HEK293 (cell line): ENCODE results near the gene TMPRSS4.

Source experiments
- CTCF ChIA-PET: fragments of 350-600 bp; formaldehyde crosslinking; extraction: SDS; loops from one replicate; lab custom pipeline; 2021; ENCODE audit warnings: antibody characterized with exemption; lab: Yijun Ruan, JAX
- POLR2A ChIA-PET: fragments of 300-600 bp; formaldehyde crosslinking; extraction: SDS; loops from one replicate; lab custom pipeline; 2020; ENCODE audit warnings: antibody characterized with exemption, inconsistent platforms; lab: Yijun Ruan, JAX
- H3K27ac ChIP-seq: fragments of 200-500 bp; sonication (Bioruptor generic); 2 replicates; pipeline ENCODE4 v1.5.1; 2014; ENCODE audit warnings: low read depth, low read length, control low read depth, inconsistent platforms; ENCODE audit errors: extremely low read depth
- H3K36me3 ChIP-seq, 2 experiments: fragments of 200-500 bp in 1 of 2; sonication (Bioruptor generic) in 1 of 2; 1 replicate in 1 of 2; 2 replicates in 1 of 2; pipeline ENCODE4 v1.5.1; 2014 to 2017; ENCODE audit warnings: inconsistent platforms in 2 of 2, low read length in 2 of 2; ENCODE audit not compliant: control insufficient read depth in 2 of 2, insufficient read depth in 1 of 2
- H3K4me1 ChIP-seq: fragments of 200-500 bp; sonication (Bioruptor generic); 2 replicates; pipeline ENCODE4 v1.5.1; 2014; ENCODE audit warnings: mild to moderate bottlenecking, low read length, inconsistent platforms; ENCODE audit not compliant: control insufficient read depth, insufficient read depth
- H3K4me3 ChIP-seq: 2 replicates; pipeline ENCODE4 v1.5.1; 2011; ENCODE audit warnings: low read depth, mild to moderate bottlenecking, control low read depth, low read length, moderate library complexity
- H3K9me3 ChIP-seq: fragments of 200-500 bp; sonication (Bioruptor generic); 2 replicates; pipeline ENCODE4 v1.5.1; 2014; ENCODE audit warnings: low read depth, low read length, inconsistent platforms; ENCODE audit not compliant: control insufficient read depth, insufficient read depth
- FEZF1 ChIP-seq: fragments of 450-650 bp; formaldehyde crosslinking; IDR thresholded peaks from 2 replicates; pipeline ENCODE4 v1.5.1; 2016; ENCODE audit warnings: missing biosample characterization, missing genetic modification characterization
- GLIS1 ChIP-seq: fragments of 450-650 bp; formaldehyde crosslinking; IDR thresholded peaks from 2 replicates; pipeline ENCODE4 v1.5.1; 2016; ENCODE audit warnings: missing biosample characterization, missing genetic modification characterization
- IKZF3 ChIP-seq: fragments of 450-650 bp; IDR thresholded peaks from 2 replicates; pipeline ENCODE4 v1.5.0; 2018; ENCODE audit warnings: missing biosample characterization, mild to moderate bottlenecking, missing genetic modification characterization, moderate library complexity
- KLF1 ChIP-seq: fragments of 450-650 bp; formaldehyde crosslinking; IDR thresholded peaks from 2 replicates; pipeline ENCODE4 v1.5.1; 2016; ENCODE audit warnings: missing biosample characterization, missing genetic modification characterization
- PRDM6 ChIP-seq: fragments of 450-650 bp; formaldehyde crosslinking; IDR thresholded peaks from 2 replicates; pipeline ENCODE4 v1.5.1; 2017; ENCODE audit warnings: missing biosample characterization, missing genetic modification characterization
- RBAK ChIP-seq: fragments of 450-650 bp; formaldehyde crosslinking; IDR thresholded peaks from 2 replicates; pipeline ENCODE4 v1.5.1; 2016; ENCODE audit warnings: missing biosample characterization, missing genetic modification characterization
- ZBTB26 ChIP-seq: fragments of 450-650 bp; formaldehyde crosslinking; optimal IDR thresholded peaks from 2 replicates; pipeline ENCODE3; 2016; ENCODE audit warnings: missing biosample characterization, mild to moderate bottlenecking, missing genetic modification characterization
- ZIC2 ChIP-seq: fragments of 450-650 bp; formaldehyde crosslinking; IDR thresholded peaks from 2 replicates; pipeline ENCODE4 v1.5.1; 2016; ENCODE audit warnings: missing biosample characterization, missing genetic modification characterization
- ZNF121 ChIP-seq: fragments of 450-650 bp; formaldehyde crosslinking; IDR thresholded peaks from 2 replicates; pipeline ENCODE4 v1.5.1; 2016; ENCODE audit warnings: missing biosample characterization, missing genetic modification characterization
- ZNF132 ChIP-seq: fragments of 450-650 bp; formaldehyde crosslinking; IDR thresholded peaks from 2 replicates; pipeline ENCODE4 v1.5.1; 2017; ENCODE audit warnings: missing biosample characterization, missing genetic modification characterization, borderline replicate concordance
- ZNF138 ChIP-seq: fragments of 450-650 bp; formaldehyde crosslinking; IDR thresholded peaks from 2 replicates; pipeline ENCODE4 v1.5.1; 2016; ENCODE audit warnings: missing biosample characterization, missing genetic modification characterization, borderline replicate concordance
- ZNF155 ChIP-seq: fragments of 450-650 bp; formaldehyde crosslinking; IDR thresholded peaks from 2 replicates; pipeline ENCODE4 v1.5.1; 2016; ENCODE audit warnings: missing biosample characterization, missing genetic modification characterization
- ZNF169 ChIP-seq: fragments of 450-650 bp; formaldehyde crosslinking; IDR thresholded peaks from 2 replicates; pipeline ENCODE4 v1.5.1; 2016; ENCODE audit warnings: missing biosample characterization, missing genetic modification characterization
- ZNF174 ChIP-seq: fragments of 450-650 bp; formaldehyde crosslinking; IDR thresholded peaks from 2 replicates; pipeline ENCODE4 v1.5.0; 2017; ENCODE audit warnings: missing biosample characterization, mild to moderate bottlenecking, missing genetic modification characterization
- ZNF324 ChIP-seq: fragments of 450-650 bp; formaldehyde crosslinking; IDR thresholded peaks from 2 replicates; pipeline ENCODE4 v1.5.1; 2016; ENCODE audit warnings: missing biosample characterization, missing genetic modification characterization
- ZNF366 ChIP-seq: fragments of 450-650 bp; formaldehyde crosslinking; conservative IDR thresholded peaks from 2 replicates; pipeline ENCODE4 v1.5.1; 2016; ENCODE audit warnings: missing biosample characterization, missing genetic modification characterization
- ZNF416 ChIP-seq: fragments of 450-650 bp; formaldehyde crosslinking; IDR thresholded peaks from 2 replicates; pipeline ENCODE4 v1.5.1; 2016; ENCODE audit warnings: missing biosample characterization, missing genetic modification characterization
- ZNF473 ChIP-seq: fragments of 450-650 bp; formaldehyde crosslinking; IDR thresholded peaks from 2 replicates; pipeline ENCODE4 v1.5.1; 2017; ENCODE audit warnings: missing biosample characterization, missing genetic modification characterization
- ZNF530 ChIP-seq: fragments of 450-650 bp; formaldehyde crosslinking; IDR thresholded peaks from 2 replicates; pipeline ENCODE4 v1.5.1; 2016; ENCODE audit warnings: low read depth, missing biosample characterization, missing genetic modification characterization
- ZNF549 ChIP-seq: fragments of 450-650 bp; IDR thresholded peaks from 2 replicates; pipeline ENCODE4 v1.5.1; 2018; ENCODE audit warnings: missing biosample characterization, missing genetic modification characterization, mild to moderate bottlenecking, inconsistent platforms, moderate library complexity
- ZNF585B ChIP-seq: fragments of 450-650 bp; formaldehyde crosslinking; IDR thresholded peaks from 2 replicates; pipeline ENCODE4 v1.5.1; 2016; ENCODE audit warnings: missing biosample characterization, missing genetic modification characterization
- ZNF600 ChIP-seq: fragments of 450-650 bp; formaldehyde crosslinking; IDR thresholded peaks from 2 replicates; pipeline ENCODE4 v1.5.1; 2016; ENCODE audit warnings: missing biosample characterization, missing genetic modification characterization
- ZNF645 ChIP-seq: fragments of 450-650 bp; formaldehyde crosslinking; IDR thresholded peaks from 2 replicates; pipeline ENCODE4; 2016; ENCODE audit warnings: missing biosample characterization, missing genetic modification characterization
- ZNF664 ChIP-seq: fragments of 450-650 bp; formaldehyde crosslinking; IDR thresholded peaks from 2 replicates; pipeline ENCODE4 v1.5.1; 2016; ENCODE audit warnings: missing biosample characterization, missing genetic modification characterization
- ZNF792 ChIP-seq: fragments of 450-650 bp; formaldehyde crosslinking; IDR thresholded peaks from 2 replicates; pipeline ENCODE4 v1.5.1; 2016; ENCODE audit warnings: missing biosample characterization, missing genetic modification characterization
- ZNF843 ChIP-seq: fragments of 450-650 bp; formaldehyde crosslinking; IDR thresholded peaks from 2 replicates; pipeline ENCODE4 v1.5.1; 2016; ENCODE audit warnings: missing biosample characterization, missing genetic modification characterization
- ZSCAN23 ChIP-seq: fragments of 450-650 bp; formaldehyde crosslinking; IDR thresholded peaks from 2 replicates; pipeline ENCODE4 v1.5.1; 2016; ENCODE audit warnings: missing biosample characterization, missing genetic modification characterization
- TF ChIP-seq, protein P1 (sequence below): fragments of 450-650 bp; formaldehyde crosslinking; IDR thresholded peaks from 2 replicates; pipeline ENCODE4 v1.5.1; 2017; ENCODE audit warnings: missing biosample characterization, missing genetic modification characterization
- TF ChIP-seq, protein P2 (sequence below): fragments of 450-650 bp; formaldehyde crosslinking; IDR thresholded peaks from 2 replicates; pipeline ENCODE4 v1.5.1; 2016; ENCODE audit warnings: missing biosample characterization, missing genetic modification characterization

Gene TMPRSS4

GRCh38 chr11:118028626-118029025 lies 48.3 kb upstream of the TMPRSS4 start (continued):
- TF ChIP-seq IKZF3 (tag by site-specific recombination) = no peak
- no peak for TF ChIP-seq ZNF416 (tag by site-specific recombination)
- TF ChIP-seq ZNF843 (tag by site-specific recombination) = no peak
- TF ChIP-seq ZNF169 (tag by site-specific recombination) = no peak
- TF ChIP-seq KLF1 (tag by site-specific recombination) = no peak
- TF ChIP-seq ZNF549 (tag by site-specific recombination) = no peak
- no peak for TF ChIP-seq ZIC2 (tag by site-specific recombination)
- TF ChIP-seq ZNF155 (tag by site-specific recombination) = no peak
- TF ChIP-seq, protein P1, sequence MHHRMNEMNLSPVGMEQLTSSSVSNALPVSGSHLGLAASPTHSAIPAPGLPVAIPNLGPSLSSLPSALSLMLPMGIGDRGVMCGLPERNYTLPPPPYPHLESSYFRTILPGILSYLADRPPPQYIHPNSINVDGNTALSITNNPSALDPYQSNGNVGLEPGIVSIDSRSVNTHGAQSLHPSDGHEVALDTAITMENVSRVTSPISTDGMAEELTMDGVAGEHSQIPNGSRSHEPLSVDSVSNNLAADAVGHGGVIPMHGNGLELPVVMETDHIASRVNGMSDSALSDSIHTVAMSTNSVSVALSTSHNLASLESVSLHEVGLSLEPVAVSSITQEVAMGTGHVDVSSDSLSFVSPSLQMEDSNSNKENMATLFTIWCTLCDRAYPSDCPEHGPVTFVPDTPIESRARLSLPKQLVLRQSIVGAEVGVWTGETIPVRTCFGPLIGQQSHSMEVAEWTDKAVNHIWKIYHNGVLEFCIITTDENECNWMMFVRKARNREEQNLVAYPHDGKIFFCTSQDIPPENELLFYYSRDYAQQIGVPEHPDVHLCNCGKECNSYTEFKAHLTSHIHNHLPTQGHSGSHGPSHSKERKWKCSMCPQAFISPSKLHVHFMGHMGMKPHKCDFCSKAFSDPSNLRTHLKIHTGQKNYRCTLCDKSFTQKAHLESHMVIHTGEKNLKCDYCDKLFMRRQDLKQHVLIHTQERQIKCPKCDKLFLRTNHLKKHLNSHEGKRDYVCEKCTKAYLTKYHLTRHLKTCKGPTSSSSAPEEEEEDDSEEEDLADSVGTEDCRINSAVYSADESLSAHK (tag by site-specific recombination) = no peak
- TF ChIP-seq ZNF473 (tag by site-specific recombination) = no peak
- TF ChIP-seq, all 188 proteins: peak for 0

- POLR2A ChIA-PET = no interaction called here
- Histone ChIP-seq H3K27ac (no peak overlapping the region), H3K4me3 (no peak overlapping the region), H3K4me1 (no peaks in the 10 kb centered on the region), H3K9me3 (no peaks in the 10 kb centered on the region), H3K36me3 (no peaks in the 10 kb centered on the region)
- TF ChIP-seq ZNF600 (tag by site-specific recombination) = no peak
- TF ChIP-seq ZSCAN23 (tag by site-specific recombination) = no peak
- no peak for TF ChIP-seq RBAK
- TF ChIP-seq, protein P2, sequence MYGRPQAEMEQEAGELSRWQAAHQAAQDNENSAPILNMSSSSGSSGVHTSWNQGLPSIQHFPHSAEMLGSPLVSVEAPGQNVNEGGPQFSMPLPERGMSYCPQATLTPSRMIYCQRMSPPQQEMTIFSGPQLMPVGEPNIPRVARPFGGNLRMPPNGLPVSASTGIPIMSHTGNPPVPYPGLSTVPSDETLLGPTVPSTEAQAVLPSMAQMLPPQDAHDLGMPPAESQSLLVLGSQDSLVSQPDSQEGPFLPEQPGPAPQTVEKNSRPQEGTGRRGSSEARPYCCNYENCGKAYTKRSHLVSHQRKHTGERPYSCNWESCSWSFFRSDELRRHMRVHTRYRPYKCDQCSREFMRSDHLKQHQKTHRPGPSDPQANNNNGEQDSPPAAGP (tag by site-specific recombination) = no peak
- TF ChIP-seq ZNF138 (tag by site-specific recombination) = no peak
- no peak for TF ChIP-seq ZNF530 (tag by site-specific recombination)
- no peak for TF ChIP-seq PRDM6 (tag by site-specific recombination)
- no peak for TF ChIP-seq ZNF585B
- no peak for TF ChIP-seq IKZF3 (tag by site-specific recombination)
- TF ChIP-seq ZNF174 (tag by site-specific recombination) = no peak
- no peak for TF ChIP-seq ZNF645 (tag by site-specific recombination)
- no peak for TF ChIP-seq ZNF792 (tag by site-specific recombination)
- TF ChIP-seq FEZF1 (tag by site-specific recombination) = no peak
- no peak for TF ChIP-seq ZNF366 (tag by site-specific recombination)
- TF ChIP-seq ZBTB26 (tag by site-specific recombination) = no peak
- no peak for TF ChIP-seq ZNF324 (tag by site-specific recombination)
- TF ChIP-seq GLIS1 = no peak
- TF ChIP-seq ZNF132 (tag by site-specific recombination) = no peak
- no peak for TF ChIP-seq ZNF664 (tag by site-specific recombination)
- TF ChIP-seq ZNF121 (tag by site-specific recombination) = no peak
- CTCF ChIA-PET = interaction anchor here (0.5 kb wide), 1 partner anchor 40 kb away, joined by 4 read pairs; no protein-coding TSS in a partner anchor
These were observed 43.4 kb upstream of the TMPRSS4 start for GRCh38 chr11:118033443-118033842.
